HG02759 (cell line): Measurements from ENCODE around the gene FCRLA.
"Not testable (repeated sequence)": the region's sequence is repeated elsewhere in the genome, so short reads cannot be mapped to it uniquely, and the experiment has no call there.

Experiments used
- ATAC-seq: cut with Tn5 transposase; IDR thresholded peaks from one replicate; pipeline ENCODE4 v1.9.1; 2021; ENCODE audit warnings: mild to moderate bottlenecking, moderate library complexity; ENCODE audit not compliant: unreplicated experiment

FCRLA gene

GRCh38 chr1:161705537-161705936 is 1.5 kb upstream of the FCRLA start:
- peak; percentile 61 for ATAC-seq

DNA sequence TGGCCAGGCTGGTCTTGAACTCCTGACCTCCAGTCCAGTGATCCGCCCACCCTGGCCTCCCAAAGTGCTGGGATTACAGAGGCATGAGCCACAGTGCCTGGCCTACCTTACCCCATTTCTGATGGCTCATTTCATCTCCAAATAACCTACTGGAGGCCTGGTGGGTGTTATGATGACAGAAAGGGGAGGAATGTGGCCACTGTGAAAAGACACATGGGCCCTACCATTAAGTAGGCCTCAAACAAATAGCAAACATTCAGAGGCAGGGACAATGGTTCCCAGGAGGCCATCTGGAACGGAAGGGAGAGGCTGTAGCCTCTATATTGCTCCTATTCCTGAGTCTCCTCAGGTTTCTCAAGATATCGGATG is 932 bp upstream of the FCRLA start:
- ATAC-seq, result no peak

DNA sequence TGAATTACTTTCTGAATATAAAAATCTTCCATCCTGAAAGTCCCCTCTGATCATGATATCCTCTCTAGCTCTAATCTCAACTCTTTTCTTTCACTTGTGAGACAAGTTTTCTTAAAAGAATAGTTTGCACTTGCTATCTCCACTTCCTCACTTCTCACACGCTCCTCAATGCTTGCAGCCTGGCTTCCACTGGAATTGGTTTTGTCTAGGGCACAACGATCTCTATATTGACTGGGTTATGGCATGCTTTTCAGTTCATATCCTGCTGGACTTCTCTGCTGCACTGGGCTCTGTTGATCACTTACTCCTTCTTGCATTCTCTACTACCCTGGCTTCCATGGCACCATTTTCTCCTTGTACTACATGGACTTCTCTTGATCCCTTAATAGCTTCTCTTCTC is 474 bp downstream of the FCRLA start:
- no peak for ATAC-seq

GRCh38 chr1:161709373-161709772 is 2.3 kb downstream of the FCRLA start:
- no peak for ATAC-seq

DNA sequence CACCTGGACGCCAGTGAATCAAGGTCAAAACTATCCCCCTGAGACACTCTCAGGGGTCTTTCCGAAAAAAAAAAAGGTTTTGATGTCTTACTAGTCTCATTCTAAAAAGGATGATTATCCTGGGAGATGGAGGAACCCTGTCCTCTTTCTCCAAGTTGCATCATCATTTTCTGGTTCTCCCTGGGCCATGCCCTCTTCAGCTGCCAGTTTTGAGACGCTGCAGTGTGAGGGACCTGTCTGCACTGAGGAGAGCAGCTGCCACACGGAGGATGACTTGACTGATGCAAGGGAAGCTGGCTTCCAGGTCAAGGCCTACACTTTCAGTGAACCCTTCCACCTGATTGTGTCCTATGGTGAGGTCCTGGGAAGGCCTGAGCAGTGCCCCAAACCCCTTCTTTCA is 3.5 kb downstream of the FCRLA start:
- no peak for ATAC-seq

GRCh38 chr1:161718559-161719324 is 11.7 kb downstream of the FCRLA start:
- peak; percentile 72 for ATAC-seq

- peak; percentile 57 for ATAC-seq
These were observed 12.2 kb downstream of the FCRLA start for GRCh38 chr1:161719325-161719611.

- no peak for ATAC-seq
These were observed 13.4 kb downstream of the FCRLA start for GRCh38 chr1:161720422-161720821.

DNA sequence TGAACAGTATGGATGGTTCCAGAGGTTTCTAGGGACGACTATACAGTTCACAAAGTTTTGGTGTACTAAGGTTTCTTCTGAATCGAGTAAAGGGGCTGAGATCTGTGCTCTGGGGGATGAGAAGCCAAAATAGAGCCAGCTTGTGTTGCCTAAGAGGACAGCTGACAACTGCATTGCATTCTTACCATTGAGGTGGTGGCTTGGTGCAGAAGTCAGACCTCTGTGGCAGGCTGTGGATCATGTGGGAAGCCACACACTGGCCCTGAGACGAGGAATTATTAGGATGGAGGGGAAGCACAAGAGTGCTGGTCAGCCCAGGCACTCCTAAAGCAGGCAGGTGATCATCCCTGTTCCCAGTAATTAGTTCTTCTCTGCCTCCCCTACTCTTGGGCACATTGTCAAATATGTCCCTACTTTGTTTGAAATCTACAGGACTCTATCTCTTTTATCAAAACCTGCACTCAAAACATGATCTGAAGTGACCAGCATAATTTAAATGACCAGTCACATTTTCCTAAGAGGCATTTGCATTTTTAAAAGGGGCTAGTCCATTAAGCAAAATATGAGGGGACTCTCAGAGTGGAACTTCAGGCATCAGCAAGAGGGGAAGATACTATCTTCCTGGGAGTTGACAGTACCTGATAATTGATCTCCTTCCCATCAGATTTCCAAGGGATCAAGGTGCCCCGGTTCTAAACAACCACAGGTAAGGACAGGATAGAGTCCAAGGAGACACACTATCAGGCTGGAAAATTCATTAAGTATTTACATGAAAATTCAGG is 14.1 kb downstream of the FCRLA start, which contains the start of gene FCRLB:
TSS of gene FCRLB (plus strand) at position 589 of the 782 bp plus-strand sequence. CDS start 1,129 bp downstream, outside the sequence.
- ATAC-seq, result no peak

DNA sequence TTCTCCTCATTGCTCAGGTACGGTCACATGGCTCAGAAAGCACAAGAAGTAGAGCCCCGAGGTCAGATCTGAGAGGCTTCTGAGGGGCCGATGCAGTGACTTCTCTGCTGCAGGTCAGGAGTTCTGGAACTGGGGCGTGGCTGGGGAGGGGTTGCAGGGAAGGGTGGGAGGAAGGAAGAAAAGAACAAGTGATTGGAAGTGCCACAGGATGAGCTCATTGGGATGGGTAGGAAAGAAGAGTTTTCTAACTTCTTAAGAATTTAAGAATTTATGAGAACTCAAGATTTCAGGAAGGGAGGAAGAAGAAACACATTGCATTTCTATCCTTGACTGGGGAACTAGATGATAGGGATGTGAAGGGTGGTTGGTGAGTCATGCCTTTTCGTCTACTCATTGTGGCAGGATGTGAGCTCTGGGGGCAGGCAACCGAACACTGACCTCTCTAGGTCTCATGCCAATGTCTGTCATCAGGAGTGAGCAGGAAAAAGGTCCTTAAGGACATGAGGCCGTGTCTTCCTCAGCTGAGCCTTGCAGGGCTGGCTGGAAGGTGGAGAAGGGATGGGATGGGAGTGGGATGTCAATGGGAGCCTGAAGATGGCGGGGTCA is 14.8 kb downstream of the FCRLA start:
- ATAC-seq, result no peak

DNA sequence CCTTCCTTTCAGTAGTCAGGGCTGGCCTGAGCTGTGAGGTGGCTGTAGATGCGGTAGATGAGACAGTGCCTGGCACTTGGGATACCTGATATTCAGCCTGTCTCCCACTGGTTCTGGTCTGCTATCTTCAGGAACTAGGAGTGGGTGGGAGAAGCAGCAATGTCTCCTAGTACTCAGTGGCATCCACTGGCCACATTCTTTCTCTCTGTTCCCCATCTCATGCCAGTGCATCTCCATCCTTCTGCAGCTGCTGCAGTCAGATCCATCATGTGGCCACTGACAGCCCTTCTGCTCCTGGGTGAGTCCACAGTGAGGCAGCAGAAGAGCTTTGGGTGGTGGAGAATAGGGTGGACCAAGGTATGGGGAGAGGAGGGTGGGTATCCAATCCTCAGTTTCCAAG is 15.4 kb downstream of the FCRLA start:
- no peak for ATAC-seq

GRCh38 chr1:161723459-161724141 is 16.6 kb downstream of the FCRLA start:
- ATAC-seq, result no peak

DNA sequence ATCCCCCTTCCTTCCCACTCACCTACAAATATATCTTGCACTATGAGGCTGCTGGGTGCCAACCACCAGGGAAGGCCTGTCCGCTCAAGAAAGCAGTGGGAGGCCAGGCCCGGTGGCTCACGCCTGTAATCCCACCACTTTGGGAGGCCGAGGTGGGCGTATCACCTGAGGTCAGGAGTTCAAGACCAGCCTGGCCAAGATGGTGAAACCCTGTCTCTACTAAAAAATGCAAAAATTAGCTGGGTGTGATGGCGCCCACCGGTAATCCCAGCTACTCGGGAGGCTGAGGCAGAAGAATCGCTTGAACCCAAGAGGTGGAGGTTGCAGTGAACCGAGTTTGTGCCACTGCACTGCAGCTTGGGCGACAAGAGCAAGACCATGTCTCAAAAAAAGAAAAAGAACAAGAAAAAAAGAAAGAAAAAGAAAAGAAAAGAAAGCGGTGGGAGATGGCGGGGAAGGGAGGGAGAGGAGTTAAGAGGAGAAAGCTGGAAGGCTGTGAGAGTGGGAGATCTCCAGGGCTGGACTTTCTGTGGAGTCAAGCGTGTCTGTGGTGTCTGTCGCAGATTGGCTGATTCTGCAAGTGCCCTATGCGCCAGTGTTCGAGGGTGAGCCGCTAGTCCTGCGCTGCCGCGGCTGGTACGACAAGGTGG is 18.4 kb downstream of the FCRLA start:
- ATAC-seq, result not testable (repeated sequence)

DNA sequence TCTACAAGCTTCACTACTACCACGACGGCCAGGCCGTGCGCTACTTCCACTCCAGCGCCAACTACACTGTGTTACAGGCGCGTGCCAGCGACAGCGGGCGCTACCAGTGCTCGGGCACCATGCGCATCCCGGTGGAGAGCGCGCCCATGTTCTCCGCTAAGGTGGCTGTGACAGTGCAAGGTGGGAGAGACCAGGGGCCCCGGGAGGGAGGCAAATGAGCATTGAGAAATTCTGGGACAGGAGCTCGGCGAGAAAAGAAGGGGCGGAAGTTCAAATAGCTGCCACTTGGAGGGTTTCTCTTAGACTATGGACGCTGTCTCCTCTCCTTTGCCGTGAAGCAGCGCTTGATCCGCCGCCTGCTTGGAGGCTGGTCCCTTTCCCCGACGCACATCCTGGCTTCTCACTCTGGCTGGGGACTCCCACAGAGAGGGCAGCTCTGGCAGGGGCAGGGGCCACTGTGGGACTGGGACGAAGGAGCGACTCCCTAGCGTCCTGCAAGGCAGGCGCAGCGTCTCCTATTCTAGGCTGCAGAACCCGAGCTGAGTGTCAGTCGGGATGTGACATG is 19.0 kb downstream of the FCRLA start:
- ATAC-seq, result peak; percentile 24

DNA sequence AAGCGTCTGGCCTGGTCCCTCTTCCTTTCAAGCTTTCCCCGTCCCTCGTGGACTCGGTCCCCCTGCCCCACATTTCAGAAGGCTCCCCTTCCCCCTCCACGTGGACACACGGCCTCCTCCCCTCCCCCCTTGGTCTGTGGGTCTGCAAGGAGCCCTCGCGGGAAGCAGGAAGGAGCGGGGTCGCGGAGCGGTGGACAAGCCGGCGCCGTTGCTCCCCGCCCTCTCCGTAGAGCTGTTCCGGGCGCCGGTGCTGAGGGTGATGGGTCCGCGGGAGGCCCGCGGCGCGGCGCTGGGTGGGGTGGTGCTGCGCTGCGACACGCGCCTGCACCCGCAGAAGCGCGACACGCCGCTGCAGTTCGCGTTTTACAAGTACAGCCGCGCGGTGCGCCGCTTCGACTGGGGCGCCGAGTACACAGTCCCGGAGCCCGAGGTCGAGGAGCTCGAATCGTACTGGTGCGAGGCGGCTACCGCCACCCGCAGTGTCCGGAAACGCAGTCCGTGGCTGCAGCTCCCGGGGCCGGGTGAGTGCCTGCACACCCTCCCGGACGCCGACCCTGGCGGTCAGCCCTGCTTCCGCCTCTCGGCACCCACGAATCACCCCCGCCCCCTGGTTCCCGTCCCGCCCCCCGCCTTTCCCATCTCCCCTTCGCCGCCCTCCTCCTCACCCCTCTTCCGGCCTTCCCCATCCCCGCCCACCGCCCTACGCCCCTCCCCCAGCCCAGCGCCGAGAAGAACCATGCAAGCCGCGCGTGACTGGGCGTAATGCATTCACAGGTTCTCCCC is 19.6 kb downstream of the FCRLA start:
- peak; percentile 63 for ATAC-seq

DNA sequence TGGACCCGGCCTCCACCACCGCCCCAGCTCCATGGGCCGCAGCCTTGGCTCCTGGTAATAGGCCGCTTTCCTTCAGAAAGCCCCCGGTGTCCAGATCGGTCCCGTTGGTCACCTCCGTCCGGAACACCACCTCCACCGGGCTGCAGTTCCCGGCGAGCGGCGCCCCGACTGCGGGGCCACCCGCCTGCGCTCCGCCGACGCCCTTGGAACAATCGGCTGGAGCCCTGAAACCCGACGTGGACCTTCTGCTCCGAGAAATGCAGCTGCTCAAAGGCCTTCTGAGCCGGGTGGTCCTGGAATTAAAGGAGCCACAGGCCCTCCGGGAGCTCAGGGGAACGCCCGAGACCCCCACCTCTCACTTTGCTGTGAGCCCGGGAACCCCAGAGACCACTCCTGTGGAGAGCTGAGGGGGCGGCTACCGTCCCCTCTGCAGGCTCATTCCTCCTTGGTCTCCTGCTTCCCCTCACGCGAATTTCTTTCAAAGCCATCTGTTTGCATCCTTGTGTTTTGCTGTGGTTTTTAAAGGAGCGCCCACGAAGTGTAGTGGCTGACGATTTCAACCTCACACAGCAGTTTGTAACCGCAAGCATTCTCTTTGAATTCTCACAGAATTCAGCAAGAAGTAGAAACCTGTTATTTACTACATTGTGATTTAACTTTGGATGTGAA is 20.4 kb downstream of the FCRLA start:
- ATAC-seq, result peak; percentile 14

DNA sequence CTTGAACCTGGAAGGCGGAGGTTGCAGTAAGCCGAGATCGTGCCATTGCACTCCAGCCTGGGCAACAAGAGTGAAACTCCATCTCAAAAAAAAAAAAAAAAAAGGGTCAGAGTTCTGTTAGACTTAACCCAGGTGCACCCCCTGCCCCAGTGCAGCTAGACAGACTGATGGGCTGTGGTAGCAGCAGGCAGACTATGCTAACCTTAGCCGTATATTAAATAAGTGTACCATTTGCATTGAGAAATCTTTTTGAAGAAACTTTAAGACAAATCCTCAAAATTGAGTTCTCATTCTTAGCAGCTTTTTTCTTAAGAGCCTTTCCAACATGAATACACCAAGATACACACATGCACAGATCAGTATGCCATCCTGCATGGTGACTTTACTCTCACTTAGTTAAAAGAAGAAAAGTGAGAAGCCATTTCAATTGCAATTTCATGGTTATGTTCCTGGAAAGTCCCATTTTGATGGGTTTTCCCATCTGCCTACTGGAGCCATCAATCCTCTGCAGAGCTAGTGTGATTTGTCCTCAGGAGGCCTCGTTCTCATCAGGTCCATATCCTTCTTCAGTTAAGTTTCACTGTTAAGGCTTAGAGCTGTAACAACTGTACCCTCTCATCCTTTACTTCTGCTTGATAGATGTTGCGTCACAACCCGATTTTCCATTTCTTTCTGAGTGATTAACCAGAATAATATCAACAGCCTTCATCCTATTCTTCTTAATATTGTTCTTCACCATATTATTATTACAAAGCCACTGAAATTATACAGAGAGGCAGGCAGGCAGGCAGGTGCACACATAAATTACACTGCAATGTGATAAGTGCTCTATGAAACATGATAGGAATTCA is 21.6 kb downstream of the FCRLA start:
- ATAC-seq, result no peak

DNA sequence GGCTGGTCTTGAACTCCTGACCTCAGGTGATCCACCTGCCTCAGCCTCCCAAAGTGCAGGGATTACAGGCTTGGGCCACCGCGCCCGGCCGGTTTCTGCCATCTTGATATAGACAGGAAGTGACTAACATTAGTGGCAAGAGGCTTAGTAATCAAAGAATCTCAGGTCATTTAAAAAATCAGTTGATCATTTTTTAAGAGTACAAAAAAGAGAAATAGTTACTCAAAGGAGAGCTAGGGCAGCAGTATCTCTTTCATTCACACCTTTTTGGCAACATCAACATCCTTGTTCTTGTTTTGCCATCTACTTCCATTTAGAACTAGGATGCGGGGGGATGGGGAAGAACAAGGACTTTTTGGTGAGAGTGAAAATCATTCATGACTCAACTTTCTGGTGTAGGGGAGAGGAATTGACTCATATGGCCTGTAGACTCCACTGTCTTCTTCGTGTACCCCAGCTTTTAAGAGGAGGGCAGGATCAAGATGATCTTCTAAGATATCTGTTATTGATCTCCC is 23.1 kb downstream of the FCRLA start:
- no peak for ATAC-seq
